ENCODE data around the gene TRERF1.
A peak's percentile ranks its signal among the peaks of the same experiment; 100 is the strongest.

The TRERF1 gene

GRCh38 chr6:42394881-42395620 is 56.7 kb downstream of the TRERF1 start:
- DNase-seq (ENCODE audit: low spot score) = no peak

- no peak for DNase-seq (ENCODE audit: low spot score)
Measured at GRCh38 chr6:42394151-42394550, 57.6 kb downstream of the TRERF1 start.

- no peak for DNase-seq (ENCODE audit: low spot score)
Measured at GRCh38 chr6:42393339-42393738, 58.4 kb downstream of the TRERF1 start.

- no peak for DNase-seq (ENCODE audit: low spot score)
Measured at GRCh38 chr6:42392833-42393232, 58.9 kb downstream of the TRERF1 start.

GRCh38 chr6:42391441-42391840 is 60.3 kb downstream of the TRERF1 start:
- DNase-seq (ENCODE audit: low spot score) = no peak

GRCh38 chr6:42390228-42390934 is 61.3 kb downstream of the TRERF1 start:
- peak; percentile 72 for DNase-seq (ENCODE audit: low spot score)

GRCh38 chr6:42389736-42390135 is 62.0 kb downstream of the TRERF1 start:
- no peak for DNase-seq (ENCODE audit: low spot score)

GRCh38 chr6:42388046-42388445 is 63.7 kb downstream of the TRERF1 start:
- DNase-seq (ENCODE audit: low spot score) = no peak

GRCh38 chr6:42387336-42387735 is 64.4 kb downstream of the TRERF1 start:
- peak; percentile 68 for DNase-seq (ENCODE audit: low spot score)

GRCh38 chr6:42385339-42385738 is 66.4 kb downstream of the TRERF1 start:
- DNase-seq (ENCODE audit: low spot score) = no peak

- DNase-seq (ENCODE audit: low spot score) = no peak
Measured at GRCh38 chr6:42383421-42384205, 68.1 kb downstream of the TRERF1 start.

- no peak for DNase-seq (ENCODE audit: low spot score)
Measured at GRCh38 chr6:42381850-42382249, 69.9 kb downstream of the TRERF1 start.

- no peak for DNase-seq (ENCODE audit: low spot score)
Measured at GRCh38 chr6:42380228-42380979, 71.3 kb downstream of the TRERF1 start.

GRCh38 chr6:42378536-42378935 is 73.2 kb downstream of the TRERF1 start:
- DNase-seq (ENCODE audit: low spot score) = no peak

- DNase-seq (ENCODE audit: low spot score) = peak; percentile 38
Measured at GRCh38 chr6:42378125-42378524, 73.6 kb downstream of the TRERF1 start.

GRCh38 chr6:42375007-42375635 is 76.6 kb downstream of the TRERF1 start:
- no peak for DNase-seq (ENCODE audit: low spot score)

- peak; percentile 28 for DNase-seq (ENCODE audit: low spot score)
Measured at GRCh38 chr6:42374018-42374669, 77.6 kb downstream of the TRERF1 start.

- no peak for DNase-seq (ENCODE audit: low spot score)
Measured at GRCh38 chr6:42372699-42373098, 79.0 kb downstream of the TRERF1 start.

- no peak for DNase-seq (ENCODE audit: low spot score)
Measured at GRCh38 chr6:42370323-42370985, 81.3 kb downstream of the TRERF1 start.

GRCh38 chr6:42369568-42369967 is 82.2 kb downstream of the TRERF1 start:
- DNase-seq (ENCODE audit: low spot score) = peak; percentile 38

Measured in CD4-positive, alpha-beta T cell treated with Interleukin-15 for 4 hours (primary cell).